A673 (cell line): ENCODE data around the gene UTS2R. TPM values are rescaled to one million over a fixed set of nuclear protein-coding genes. Genes with fewer than 3 reads are reported as not detected.

ENCODE experiments used
- BruUV-seq: library from RNA; stranded (reverse); fragments of 400-500 nt; replicated peaks from 2 replicates; lab custom pipeline; 2021; lab: Mats Ljungman, UMichigan
- CTCF ChIA-PET: fragments of 300-600 bp; sonication (Branson Sonifier 250); formaldehyde crosslinking; loops from one replicate; lab custom pipeline; 2022; ENCODE audit warnings: antibody characterized with exemption; lab: Charles Lee
- POLR2A ChIA-PET: fragments of 300-600 bp; sonication (Branson Sonifier 250); formaldehyde crosslinking; loops from one replicate; lab custom pipeline; 2022; ENCODE audit warnings: antibody characterized with exemption; ENCODE audit not compliant: low non-redundant PET; lab: Charles Lee
- DNase-seq: peaks from one replicate; pipeline ENCODE4 v3.0.0-alpha.2; 2015; ENCODE audit warnings: low spot score
- H3K27ac ChIP-seq: fragments of 200-600 bp; sonication (generic); 2 replicates; pipeline ENCODE4 v1.5.1; 2016; ENCODE audit warnings: mixed run types, low read depth, mild to moderate bottlenecking, mixed read lengths, antibody characterized with exemption, low read length; ENCODE audit not compliant: poor library complexity, severe bottlenecking
- H3K27me3 ChIP-seq: fragments of 200-600 bp; sonication (generic); replicated peaks from 2 replicates; pipeline ENCODE4 v1.6.1; 2017; ENCODE audit warnings: mixed run types, low read depth, mild to moderate bottlenecking, mixed read lengths, antibody characterized with exemption, low read length; ENCODE audit not compliant: insufficient read depth, poor library complexity
- H3K36me3 ChIP-seq: fragments of 200-600 bp; sonication (generic); 2 replicates; pipeline ENCODE4 v1.6.1; 2016; ENCODE audit warnings: mixed run types, mild to moderate bottlenecking, mixed read lengths, antibody characterized with exemption, low read length; ENCODE audit not compliant: insufficient read depth, poor library complexity, severe bottlenecking
- H3K4me1 ChIP-seq: fragments of 200-600 bp; sonication (generic); 2 replicates; pipeline ENCODE4 v1.6.1; 2017; ENCODE audit warnings: mixed run types, mild to moderate bottlenecking, mixed read lengths, antibody characterized with exemption, low read length; ENCODE audit not compliant: insufficient read depth, poor library complexity, severe bottlenecking
- H3K4me3 ChIP-seq: fragments of 200-600 bp; sonication (generic); 2 replicates; pipeline ENCODE4 v1.5.1; 2016; ENCODE audit warnings: low read depth, mixed run types, mild to moderate bottlenecking, mixed read lengths, low read length; ENCODE audit not compliant: poor library complexity, severe bottlenecking
- H3K9me3 ChIP-seq: fragments of 200-600 bp; sonication (generic); 2 replicates; pipeline ENCODE4 v1.6.1; 2016; ENCODE audit warnings: mixed run types, low read depth, mild to moderate bottlenecking, mixed read lengths, antibody characterized with exemption, low read length; ENCODE audit not compliant: poor library complexity, severe bottlenecking
- CTCF ChIP-seq: fragments of 300-800, 200-600 bp; sonication (generic); conservative IDR thresholded peaks from 2 replicates; pipeline ENCODE4 v1.5.1; 2017; ENCODE audit warnings: low read depth, mild to moderate bottlenecking, antibody characterized with exemption, low read length, moderate library complexity, mixed read lengths
- EZH2 ChIP-seq: fragments of 200-600 bp; sonication (generic); IDR thresholded peaks from 2 replicates; pipeline ENCODE4 v1.6.1; 2017; ENCODE audit warnings: borderline replicate concordance, low read depth, mild to moderate bottlenecking, mixed read lengths, antibody characterized with exemption, low read length; ENCODE audit not compliant: poor library complexity, severe bottlenecking
- intact Hi-C: fragments of 100-400 bp; cut with micrococcal nuclease; formaldehyde crosslinking; loops from one replicate; pipeline ENCODE4 v1.10.0; 2022; ENCODE audit not compliant: unreplicated experiment
- total RNA-seq: library from RNA; stranded (reverse); gene quantifications from 2 replicates; pipeline ENCODE4 v1.2.3, GENCODE V29; 2021

Gene UTS2R
- total RNA-seq, 1 experiment from 2014 or later, result 0.58 TPM

- intact Hi-C loops, result loop anchor here (10.0 kb wide), 1 partner anchor 173 kb away; no protein-coding TSS in a partner anchor
- TF ChIP-seq EZH2, result no peak
- no peak for TF ChIP-seq CTCF
- Histone ChIP-seq H3K36me3 (peaks cover 2% of the 10 kb centered on the region), H3K27ac (peak within 1 kb of the TSS; percentile 92), H3K4me1 (peaks cover 8% of the 10 kb centered on the region), H3K27me3 (no peaks in the 10 kb centered on the region), H3K4me3 (peak within 1 kb of the TSS; percentile 84), H3K9me3 (no peaks in the 10 kb centered on the region)
- ChIA-PET CTCF (interaction anchor here (0.7 kb wide), 1 partner anchor 19 kb away, joined by 3 read pairs; no protein-coding TSS in a partner anchor), POLR2A (no interaction called here)
- peak; percentile 91 for DNase-seq
- BruUV-seq, result no TSS peak
Measured at GRCh38 chr17:82418001-82418986, 46.7 kb downstream of the UTS2R start, which contains the start of the genes HEXD and OGFOD3. TSS of gene HEXD (plus strand) at chr17:82418347. CDS start at chr17:82419800, 1,453 bp downstream. TSS of gene OGFOD3 (minus strand) at chr17:82418586. CDS start at chr17:82418485, 101 bp downstream.

- TF ChIP-seq CTCF (no peak), EZH2 (no peak)
- no TSS peak for BruUV-seq
- Histone ChIP-seq H3K27ac (no peak overlapping the region), H3K36me3 (no peaks in the 10 kb centered on the region), H3K9me3 (no peaks in the 10 kb centered on the region), H3K4me1 (peaks cover 8% of the 10 kb centered on the region), H3K4me3 (peak overlapping the region; percentile 84), H3K27me3 (no peaks in the 10 kb centered on the region)
- intact Hi-C loops, result loop anchor here (10.0 kb wide), 1 partner anchor 175 kb away; no protein-coding TSS in a partner anchor
- ChIA-PET POLR2A (no interaction called here), CTCF (no interaction called here)
- DNase-seq, result no peak
Measured at GRCh38 chr17:82419540-82419939, 48.0 kb downstream of the UTS2R start.

GRCh38 chr17:82424001-82424862, 52.7 kb downstream of the UTS2R start:
- BruUV-seq, result no TSS peak
- Histone ChIP-seq H3K4me3 (peak overlapping the region; percentile 39), H3K27ac (no peak overlapping the region), H3K27me3 (no peaks in the 10 kb centered on the region), H3K9me3 (no peaks in the 10 kb centered on the region), H3K4me1 (peaks cover 3% of the 10 kb centered on the region), H3K36me3 (no peaks in the 10 kb centered on the region)
- TF ChIP-seq CTCF (peak; percentile 96), EZH2 (no peak)
- intact Hi-C loops, result no loop called here
- ChIA-PET POLR2A (interaction anchor here (0.6 kb wide), 1 partner anchor 55 kb away, joined by 13 read pairs; no protein-coding TSS in a partner anchor), CTCF (interaction anchor here (0.5 to 1.0 kb wide), 4 partner anchors 8 to 218 kb away, joined by 3 to 7 read pairs (median 3); no protein-coding TSS in a partner anchor)
- peak; percentile 67 for DNase-seq
